K562 (cell line): ENCODE data around the gene RDH8. TPM values are rescaled to one million over a fixed set of nuclear protein-coding genes. Genes with fewer than 3 reads are reported as not detected.

Source experiments
- ATAC-seq: fragments of 200-7000 bp; cut with Tn5 transposase; 3 replicates; pipeline ENCODE4 v1.9.1; 2020; ENCODE audit warnings: moderate library complexity
- BruUV-seq: library from RNA; stranded (reverse); fragments of 400-500 nt; replicated peaks from 2 replicates; lab custom pipeline; 2021; lab: Mats Ljungman, UMichigan
- CTCF ChIA-PET: fragments of 300-600 bp; formaldehyde crosslinking; extraction: SDS; loops from one replicate; lab custom pipeline; 2021; ENCODE audit warnings: low intra/inter-chr PET ratio; lab: Yijun Ruan, JAX
- POLR2A ChIA-PET: fragments of 300-600, 350-650 bp; sonication (Branson Sonifier 250); formaldehyde crosslinking; extraction: SDS; loops from one replicate; lab custom pipeline; 2021; ENCODE audit warnings: antibody characterized with exemption, inconsistent platforms; lab: Yijun Ruan, JAX
- DNase-seq, 4 experiments: peaks; one replicate each; pipeline versions ENCODE4 v3.0.0 to v3.0.0-alpha.2; 2011 to 2018; ENCODE audit warnings: low spot score in 3 of 4, mixed read lengths in 3 of 4; ENCODE audit errors: extremely low read depth in 1 of 4
- FAIRE-seq: peaks from 2 replicates; lab custom pipeline; 2011; peaks lifted over from hg19 to GRCh38; lab: Jason Lieb, UNC
- H2AFZ ChIP-seq: 2 replicates; pipeline ENCODE4 v1.6.0; 2011; ENCODE audit warnings: low read depth, low read length, control low read depth, inconsistent platforms
- H3K27ac ChIP-seq: fragments of 200-600 bp; 3 replicates; pipeline ENCODE4 v1.8.0; 2011; ENCODE audit warnings: low read depth, mild to moderate bottlenecking, control low read depth, inconsistent platforms, low read length, moderate library complexity, mixed read lengths; ENCODE audit errors: extremely low read depth
- H3K27me3 ChIP-seq, 2 experiments: fragments of 300-600 bp in 1 of 2; 2 replicates in 1 of 2; 3 replicates in 1 of 2; pipeline versions ENCODE4 v1.6.0 to v1.8.0; 2011; ENCODE audit warnings: inconsistent platforms in 2 of 2, low read length in 2 of 2, mild to moderate bottlenecking in 1 of 2, mixed read lengths in 1 of 2, moderate library complexity in 1 of 2; ENCODE audit not compliant: control insufficient read depth in 2 of 2, insufficient read depth in 2 of 2
- H3K36me3 ChIP-seq: fragments of 300-600 bp; 3 replicates; pipeline ENCODE4 v1.8.0; 2011; ENCODE audit warnings: mild to moderate bottlenecking, low read length, inconsistent platforms; ENCODE audit not compliant: control insufficient read depth, insufficient read depth
- H3K4me1 ChIP-seq, 2 experiments: fragments of 200-600 bp in 1 of 2; replicated peaks in 1 of 2; 2 replicates in 1 of 2; 3 replicates in 1 of 2; pipeline versions ENCODE4 v1.5.1 to v1.8.0; 2011; ENCODE audit warnings: inconsistent platforms in 2 of 2, low read length in 2 of 2, mild to moderate bottlenecking in 1 of 2, mixed read lengths in 1 of 2, moderate library complexity in 1 of 2; ENCODE audit not compliant: control insufficient read depth in 2 of 2, insufficient read depth in 2 of 2
- H3K4me2 ChIP-seq: 2 replicates; pipeline ENCODE4 v1.6.1; 2011; ENCODE audit warnings: low read length, control low read depth, inconsistent platforms, mixed read lengths; ENCODE audit not compliant: insufficient read depth
- H3K4me3 ChIP-seq: fragments of 200-600 bp; sonication (generic), shearing (Covaris generic); 2 replicates; pipeline ENCODE4 v1.5.1; 2016; ENCODE audit warnings: control low read depth, inconsistent platforms
- H3K79me2 ChIP-seq: fragments of 200-600 bp; 3 replicates; pipeline ENCODE4 v1.8.0; 2011; ENCODE audit warnings: low read length, inconsistent platforms; ENCODE audit not compliant: control insufficient read depth, insufficient read depth
- H3K9ac ChIP-seq, 2 experiments: 2 replicates each; pipeline versions ENCODE4 v1.6.0 to v1.6.1; 2011; ENCODE audit warnings: low read depth in 2 of 2, low read length in 2 of 2, control low read depth in 1 of 2, inconsistent platforms in 1 of 2, mild to moderate bottlenecking in 1 of 2, mixed read lengths in 1 of 2; ENCODE audit not compliant: insufficient read depth in 1 of 2
- H3K9me1 ChIP-seq: one replicate; pipeline ENCODE4 v1.6.0; 2011; ENCODE audit warnings: inconsistent platforms, mild to moderate bottlenecking, low read length, moderate library complexity; ENCODE audit not compliant: control insufficient read depth, insufficient read depth
- H3K9me3 ChIP-seq: replicated peaks from 2 replicates; pipeline ENCODE4 v1.5.1; 2011; ENCODE audit warnings: low read depth, low read length, inconsistent platforms; ENCODE audit not compliant: control insufficient read depth, insufficient read depth
- H4K20me1 ChIP-seq: replicated peaks from 2 replicates; pipeline ENCODE4 v1.6.1; 2011; ENCODE audit warnings: low read length, inconsistent platforms, mixed read lengths; ENCODE audit not compliant: control insufficient read depth, insufficient read depth
- CCAR2 ChIP-seq: fragments of 200-400 bp; formaldehyde crosslinking; IDR thresholded peaks from 2 replicates; pipeline ENCODE4 v1.6.1; 2017; ENCODE audit warnings: mild to moderate bottlenecking, low read depth, low read length
- CREM ChIP-seq: IDR thresholded peaks from 2 replicates; pipeline ENCODE4 v1.6.1; 2014; ENCODE audit warnings: antibody characterized with exemption, low read depth
- DACH1 ChIP-seq: fragments of 450-650 bp; IDR thresholded peaks from 2 replicates; pipeline ENCODE4 v1.6.1; 2018; ENCODE audit not compliant: partially characterized antibody
- DIDO1 ChIP-seq: fragments of 450-650 bp; IDR thresholded peaks from 2 replicates; pipeline ENCODE4 v1.6.1; 2016; ENCODE audit warnings: low read depth, missing biosample characterization, missing genetic modification characterization
- DMBX1 ChIP-seq: fragments of 250-450 bp; sonication (Bioruptor Pico); IDR thresholded peaks from 2 replicates; pipeline ENCODE4 v1.8.0; 2022; ENCODE audit warnings: inconsistent platforms, mild to moderate bottlenecking, moderate library complexity, borderline replicate concordance
- EHMT2 ChIP-seq: fragments of 450-650 bp; IDR thresholded peaks from 2 replicates; pipeline ENCODE4 v1.6.1; 2018; ENCODE audit warnings: antibody characterized with exemption
- FOXJ2 ChIP-seq: fragments of 200-800 bp; sonication (Bioruptor generic); IDR thresholded peaks from 2 replicates; pipeline ENCODE4 v1.6.1; 2016; ENCODE audit warnings: missing genetic modification characterization, missing compliant biosample characterization
- MIER1 ChIP-seq: fragments of 450-650 bp; IDR thresholded peaks from 2 replicates; pipeline ENCODE4 v1.6.1; 2016; ENCODE audit warnings: antibody characterized with exemption, mild to moderate bottlenecking, low read depth
- SIN3A ChIP-seq, 2 experiments: fragments of 150-350 bp in 1 of 2; IDR thresholded peaks; 2 replicates each; pipeline ENCODE4 v1.6.1; 2011 to 2016; ENCODE audit warnings: borderline replicate concordance in 2 of 2, low read depth in 2 of 2, low read length in 2 of 2, mild to moderate bottlenecking in 2 of 2, moderate library complexity in 2 of 2; ENCODE audit not compliant: control insufficient read depth in 1 of 2
- TEAD1 ChIP-seq, 2 experiments: fragments of 450-650 bp in 1 of 2; sonication (generic) in 1 of 2; formaldehyde crosslinking; IDR thresholded peaks; 2 replicates each; pipeline versions ENCODE4 v1.4.0 to v1.8.0; 2020 to 2022; ENCODE audit warnings: mild to moderate bottlenecking in 2 of 2, missing genetic modification reagents in 1 of 2
- ZFX ChIP-seq: sonication (generic); formaldehyde crosslinking; IDR thresholded peaks from 2 replicates; pipeline ENCODE4 v1.8.0; 2022; ENCODE audit warnings: mild to moderate bottlenecking, missing genetic modification reagents, moderate library complexity
- WGBS: fragments of 100-300 bp; shearing (Covaris generic); methylation state at CpG from one replicate; pipeline ENCODE4 v1.1.6; 2016; ENCODE audit warnings: low coverage, mixed read lengths; ENCODE audit not compliant: insufficient coverage; ENCODE audit errors: missing lambda C conversion rate; 5-methylcytosine and 5-hydroxymethylcytosine counted together
- in situ Hi-C: fragments of 300-500 bp; cut with MboI; formaldehyde crosslinking; loops from 4 replicates; pipeline ENCODE4 v1.15.0; 2018; ENCODE audit warnings: inconsistent platforms, mixed read lengths
- intact Hi-C: fragments of 100-400 bp; cut with micrococcal nuclease; formaldehyde crosslinking; loops from 2 replicates; pipeline ENCODE4 v1.14.2; 2022
- polyA plus RNA-seq, 8 experiments: library from polyadenylated mRNA; depleted of rRNA in 4 of 8; stranded (reverse) in 5 of 8; unstranded in 3 of 8; fragments of >200 nt; fragmentation: Nextera tagmentation in 2 of 8; fragmentation: Illumina TruSeq in 1 of 8; extraction: Ambion mirVana in 2 of 8; extraction: Trizol in 1 of 8; gene quantifications; 2 replicates each; pipeline versions ENCODE4 v1.2.1 to v1.2.3, GENCODE V29; 2011 to 2014; ENCODE audit warnings: inconsistent platforms in 1 of 8, missing spikeins in 1 of 8
- total RNA-seq, 7 experiments: library from RNA; depleted of rRNA in 6 of 7; stranded (reverse); fragments of >200 nt in 6 of 7; fragmentation: Illumina TruSeq in 2 of 7; extraction: Trizol in 2 of 7; gene quantifications; 2 replicates each; pipeline versions ENCODE4 v1.2.1 to v1.2.3, GENCODE V29; 2011 to 2021; ENCODE audit warnings: low replicate concordance in 1 of 7
- TF ChIP-seq, protein P1 (sequence below), 2 experiments: fragments of 150-350 bp in 1 of 2; IDR thresholded peaks; 2 replicates each; pipeline ENCODE4 v1.6.1; 2012 to 2016; ENCODE audit warnings: low read depth in 2 of 2, low read length in 2 of 2, mild to moderate bottlenecking in 1 of 2, moderate library complexity in 1 of 2

RDH8 gene
- total and polyA plus RNA-seq, 9 of the 15 experiments (the other 6 are each of a cell fraction or from before 2014, with no cell fraction given) = not detected

DNA sequence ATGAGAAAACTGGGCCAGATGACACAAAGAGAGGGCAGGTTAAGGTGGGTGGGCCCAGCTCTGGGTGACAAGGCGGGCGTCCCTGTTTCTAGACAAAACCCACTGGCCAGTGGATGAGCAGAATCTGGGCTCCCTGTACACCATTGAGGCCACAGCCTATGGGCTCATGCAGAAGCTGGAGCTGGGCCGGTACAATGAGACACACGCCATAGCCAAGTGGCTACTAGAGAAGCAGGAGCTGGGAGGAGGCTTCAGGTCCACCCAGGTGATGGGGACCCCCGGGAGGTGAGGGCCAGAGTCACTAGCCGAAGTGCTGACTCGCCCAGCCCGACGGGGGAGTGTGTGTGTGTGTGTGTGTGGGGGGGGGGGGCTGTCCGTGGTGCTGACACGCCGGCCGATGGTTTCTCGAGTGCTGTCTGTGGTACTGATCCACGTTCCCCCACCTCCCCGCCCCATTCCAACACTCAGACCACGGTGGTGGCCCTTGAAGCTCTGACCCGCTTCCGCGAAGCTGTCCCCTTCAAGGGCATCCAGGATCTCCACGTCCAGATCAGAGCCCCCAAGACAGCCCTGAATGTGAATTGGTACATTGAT lies 48.5 kb downstream of the RDH8 start (continued):
- TF ChIP-seq MIER1 (peak; percentile 97), CREM (peak; percentile 58), TEAD1 (CRISPR knock-in tag; IDR thresholded peaks at IDR 0.05) (no peak; a peak in 1 of 4 replicates), DMBX1 (CRISPR knock-in tag) (peak; percentile 38; the same call in 1 of the 2 replicates), DACH1 (no peak), EHMT2 (peak; percentile 98), SIN3A (IDR thresholded peaks at IDR 0.05; ENCODE audit: borderline replicate concordance in 2 of 2, control insufficient read depth in 1 of 2, low read depth in 2 of 2, low read length in 2 of 2) (peak; percentile 78 to 98; a peak in 2 of 4 replicates), FOXJ2 (tag) (no peak)
- TF ChIP-seq, all 486 proteins: peak for 40

DNA sequence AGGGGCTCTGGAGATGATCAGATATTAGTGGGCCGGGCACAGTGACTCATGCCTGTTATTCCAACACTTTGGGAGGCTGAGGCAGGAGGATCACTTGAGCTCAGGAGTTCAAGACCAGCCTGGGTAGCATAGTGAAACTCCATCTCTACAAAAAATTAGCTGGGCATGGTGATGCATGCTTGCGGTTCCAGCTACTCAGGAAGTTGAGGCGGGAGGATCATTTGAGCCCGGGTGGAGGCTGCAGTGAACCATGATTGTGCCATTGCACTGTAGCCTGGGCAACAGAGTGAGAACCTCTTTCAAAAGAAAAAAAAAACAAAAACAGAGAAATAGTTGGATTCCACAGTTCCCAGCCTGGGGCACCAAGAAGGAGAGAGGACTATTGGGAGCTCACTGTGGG lies 54.9 kb downstream of the RDH8 start:
- no peak for FAIRE-seq
- CTCF ChIA-PET = no interaction called here
- no peak overlapping the region for H3K27ac ChIP-seq
- H3K4me1 ChIP-seq = peaks cover 0 to 9% of the 10 kb centered on the region in 2 experiments; a peak in 1 of 5 replicates
- intact Hi-C loops = no loop called here
- no peaks in the 10 kb centered on the region for H3K9me1 ChIP-seq
- BruUV-seq = no TSS peak
- no peaks in the 10 kb centered on the region for H3K36me3 ChIP-seq
- no peaks in the 10 kb centered on the region for H3K9me3 ChIP-seq
- no peaks in the 10 kb centered on the region for H4K20me1 ChIP-seq
- 3% methylated on average over 4 of the region's 4 CpGs for WGBS
- no peak overlapping the region for H2AFZ ChIP-seq
- ATAC-seq = no peak
- DNase-seq = no peak
- in situ Hi-C loops = no loop called here
- peaks cover 14 to 65% of the 10 kb centered on the region in 2 experiments; a peak in 4 of 5 replicates for H3K27me3 ChIP-seq
- no peak overlapping the region for H3K9ac ChIP-seq
- H3K79me2 ChIP-seq = no peaks in the 10 kb centered on the region
- POLR2A ChIA-PET = no interaction called here
- H3K4me3 ChIP-seq = no peak overlapping the region
- H3K4me2 ChIP-seq = no peak overlapping the region
- TF ChIP-seq, protein P1, sequence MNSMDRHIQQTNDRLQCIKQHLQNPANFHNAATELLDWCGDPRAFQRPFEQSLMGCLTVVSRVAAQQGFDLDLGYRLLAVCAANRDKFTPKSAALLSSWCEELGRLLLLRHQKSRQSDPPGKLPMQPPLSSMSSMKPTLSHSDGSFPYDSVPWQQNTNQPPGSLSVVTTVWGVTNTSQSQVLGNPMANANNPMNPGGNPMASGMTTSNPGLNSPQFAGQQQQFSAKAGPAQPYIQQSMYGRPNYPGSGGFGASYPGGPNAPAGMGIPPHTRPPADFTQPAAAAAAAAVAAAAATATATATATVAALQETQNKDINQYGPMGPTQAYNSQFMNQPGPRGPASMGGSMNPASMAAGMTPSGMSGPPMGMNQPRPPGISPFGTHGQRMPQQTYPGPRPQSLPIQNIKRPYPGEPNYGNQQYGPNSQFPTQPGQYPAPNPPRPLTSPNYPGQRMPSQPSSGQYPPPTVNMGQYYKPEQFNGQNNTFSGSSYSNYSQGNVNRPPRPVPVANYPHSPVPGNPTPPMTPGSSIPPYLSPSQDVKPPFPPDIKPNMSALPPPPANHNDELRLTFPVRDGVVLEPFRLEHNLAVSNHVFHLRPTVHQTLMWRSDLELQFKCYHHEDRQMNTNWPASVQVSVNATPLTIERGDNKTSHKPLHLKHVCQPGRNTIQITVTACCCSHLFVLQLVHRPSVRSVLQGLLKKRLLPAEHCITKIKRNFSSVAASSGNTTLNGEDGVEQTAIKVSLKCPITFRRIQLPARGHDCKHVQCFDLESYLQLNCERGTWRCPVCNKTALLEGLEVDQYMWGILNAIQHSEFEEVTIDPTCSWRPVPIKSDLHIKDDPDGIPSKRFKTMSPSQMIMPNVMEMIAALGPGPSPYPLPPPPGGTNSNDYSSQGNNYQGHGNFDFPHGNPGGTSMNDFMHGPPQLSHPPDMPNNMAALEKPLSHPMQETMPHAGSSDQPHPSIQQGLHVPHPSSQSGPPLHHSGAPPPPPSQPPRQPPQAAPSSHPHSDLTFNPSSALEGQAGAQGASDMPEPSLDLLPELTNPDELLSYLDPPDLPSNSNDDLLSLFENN (IDR thresholded peaks at IDR 0.05; ENCODE audit: low read depth in 2 of 2, low read length in 2 of 2) = no peak
- TF ChIP-seq ZFX = no peak
- no peak for TF ChIP-seq CCAR2
- TF ChIP-seq DIDO1 (tag) = no peak
